Uterus (tissue), 2 donors: ENCODE results near the gene ADGRF5.

ENCODE experiments used
- POLR2A ChIP-seq, 2 donors: fragments of 450-650 bp; IDR thresholded peaks; one replicate each; pipeline ENCODE4 v1.6.1; 2016; ENCODE audit warnings: antibody characterized with exemption in 2 of 2, mild to moderate bottlenecking in 1 of 2, moderate library complexity in 1 of 2
- TF ChIP-seq, protein P1 (sequence below), 4 experiments: fragments of 200-600 bp in 2 of 4; fragments of 450-650 bp in 2 of 4; sonication (generic) in 2 of 4; IDR thresholded peaks; one replicate each; pipeline ENCODE4 v1.5.1; 2016 to 2019; ENCODE audit warnings: antibody characterized with exemption in 4 of 4, mild to moderate bottlenecking in 2 of 4, moderate library complexity in 1 of 4

GRCh38 chr6:46816626-46817025 lies 105.1 kb downstream of the ADGRF5 start:
- TF ChIP-seq, protein P1, sequence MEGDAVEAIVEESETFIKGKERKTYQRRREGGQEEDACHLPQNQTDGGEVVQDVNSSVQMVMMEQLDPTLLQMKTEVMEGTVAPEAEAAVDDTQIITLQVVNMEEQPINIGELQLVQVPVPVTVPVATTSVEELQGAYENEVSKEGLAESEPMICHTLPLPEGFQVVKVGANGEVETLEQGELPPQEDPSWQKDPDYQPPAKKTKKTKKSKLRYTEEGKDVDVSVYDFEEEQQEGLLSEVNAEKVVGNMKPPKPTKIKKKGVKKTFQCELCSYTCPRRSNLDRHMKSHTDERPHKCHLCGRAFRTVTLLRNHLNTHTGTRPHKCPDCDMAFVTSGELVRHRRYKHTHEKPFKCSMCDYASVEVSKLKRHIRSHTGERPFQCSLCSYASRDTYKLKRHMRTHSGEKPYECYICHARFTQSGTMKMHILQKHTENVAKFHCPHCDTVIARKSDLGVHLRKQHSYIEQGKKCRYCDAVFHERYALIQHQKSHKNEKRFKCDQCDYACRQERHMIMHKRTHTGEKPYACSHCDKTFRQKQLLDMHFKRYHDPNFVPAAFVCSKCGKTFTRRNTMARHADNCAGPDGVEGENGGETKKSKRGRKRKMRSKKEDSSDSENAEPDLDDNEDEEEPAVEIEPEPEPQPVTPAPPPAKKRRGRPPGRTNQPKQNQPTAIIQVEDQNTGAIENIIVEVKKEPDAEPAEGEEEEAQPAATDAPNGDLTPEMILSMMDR (IDR thresholded peaks at IDR 0.05), result no peak
- no peak for TF ChIP-seq POLR2A (IDR thresholded peaks at IDR 0.05)
